OCI-M1 (cell line): ENCODE data around the gene FGFRL1.
"Not testable (repeated sequence)": the region's sequence is repeated elsewhere in the genome, so short reads cannot be mapped to it uniquely, and the experiment has no call there.

Experiments
- DNase-seq: peaks from one replicate; lab custom pipeline; 2025; lab: John Stamatoyannopoulos, UW

FGFRL1 gene

DNA sequence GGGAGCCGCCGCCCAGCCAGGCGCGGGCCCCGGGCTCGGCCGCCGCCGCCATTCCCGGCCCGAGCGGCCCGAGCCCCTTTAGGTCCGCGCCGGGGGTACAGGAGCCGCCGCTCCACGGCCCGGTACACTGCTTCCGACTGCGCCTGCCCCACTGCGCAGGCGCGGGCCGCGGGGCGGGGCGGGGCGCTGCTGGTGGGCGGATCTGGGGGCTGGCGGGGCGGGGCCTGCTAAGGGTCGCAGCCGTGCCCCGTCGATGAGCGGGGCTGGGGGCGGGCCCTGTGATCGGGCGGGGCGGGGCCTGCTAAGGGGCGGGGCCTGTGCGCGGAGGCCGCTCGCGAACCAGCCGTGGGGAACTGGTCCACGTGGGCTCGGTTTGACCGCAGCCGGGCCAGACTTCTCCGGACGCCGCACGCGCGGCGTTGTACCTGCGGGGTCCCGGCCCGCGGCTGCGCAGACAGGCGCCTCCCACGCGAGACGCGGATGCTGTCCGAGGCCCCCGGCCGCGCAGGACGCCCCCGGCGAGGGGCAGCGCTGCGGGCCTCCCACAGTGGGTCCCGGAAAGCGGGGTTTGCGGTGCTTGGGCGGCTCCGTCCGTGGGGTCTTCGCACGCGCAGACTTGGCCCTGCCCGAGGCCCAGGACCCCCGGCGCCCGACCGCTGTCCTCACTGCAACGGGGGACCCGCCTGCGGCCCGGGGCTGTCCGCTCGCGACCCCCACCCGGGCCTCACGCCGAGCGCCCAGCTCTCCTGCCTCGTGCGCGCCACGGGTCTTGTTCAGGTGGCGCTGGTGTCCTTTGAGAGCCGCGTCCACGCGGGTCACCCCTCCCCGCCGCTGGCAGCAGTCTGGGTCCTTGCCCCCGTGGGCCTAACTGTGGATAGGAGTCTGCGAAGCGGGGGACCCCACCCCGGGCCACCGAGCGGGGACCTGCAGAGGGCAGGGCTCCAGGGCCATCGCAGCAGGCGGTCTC is 37.7 kb upstream of the FGFRL1 start, which contains the start of gene DGKQ:
Gene DGKQ, minus strand, starts transcription at position 139 of the 967 bp plus-strand sequence. Its CDS starts 87 bp downstream, at position 52.
- peak; percentile 84 for DNase-seq

GRCh38 chr4:974668-975067 is 36.8 kb upstream of the FGFRL1 start:
- no peak for DNase-seq

- not testable (repeated sequence) for DNase-seq
Observed at GRCh38 chr4:976016-976415, 35.4 kb upstream of the FGFRL1 start.

- peak; percentile 84 for DNase-seq
Observed at GRCh38 chr4:978957-979701, 32.3 kb upstream of the FGFRL1 start.

- no peak for DNase-seq
Observed at GRCh38 chr4:982291-982690, 29.1 kb upstream of the FGFRL1 start.

DNA sequence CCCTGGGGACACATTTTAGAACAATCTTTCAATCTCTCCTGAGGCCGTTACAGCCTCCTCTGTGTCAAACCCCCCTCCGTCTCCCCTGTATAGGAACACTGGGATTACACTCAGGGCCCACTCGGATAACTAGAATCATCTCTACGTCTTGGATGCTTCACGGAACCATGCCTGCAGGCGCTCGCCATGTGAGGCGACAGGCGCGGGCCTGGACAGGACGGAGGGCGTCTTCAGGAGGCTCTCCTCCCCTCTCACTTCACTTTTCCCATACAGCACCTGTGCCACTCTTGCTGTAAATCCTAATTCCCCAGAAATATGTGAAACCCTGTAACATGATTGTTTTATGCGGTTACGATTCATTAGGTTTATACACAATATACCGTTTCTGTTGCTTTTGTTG is 28.6 kb upstream of the FGFRL1 start:
- no peak for DNase-seq

DNA sequence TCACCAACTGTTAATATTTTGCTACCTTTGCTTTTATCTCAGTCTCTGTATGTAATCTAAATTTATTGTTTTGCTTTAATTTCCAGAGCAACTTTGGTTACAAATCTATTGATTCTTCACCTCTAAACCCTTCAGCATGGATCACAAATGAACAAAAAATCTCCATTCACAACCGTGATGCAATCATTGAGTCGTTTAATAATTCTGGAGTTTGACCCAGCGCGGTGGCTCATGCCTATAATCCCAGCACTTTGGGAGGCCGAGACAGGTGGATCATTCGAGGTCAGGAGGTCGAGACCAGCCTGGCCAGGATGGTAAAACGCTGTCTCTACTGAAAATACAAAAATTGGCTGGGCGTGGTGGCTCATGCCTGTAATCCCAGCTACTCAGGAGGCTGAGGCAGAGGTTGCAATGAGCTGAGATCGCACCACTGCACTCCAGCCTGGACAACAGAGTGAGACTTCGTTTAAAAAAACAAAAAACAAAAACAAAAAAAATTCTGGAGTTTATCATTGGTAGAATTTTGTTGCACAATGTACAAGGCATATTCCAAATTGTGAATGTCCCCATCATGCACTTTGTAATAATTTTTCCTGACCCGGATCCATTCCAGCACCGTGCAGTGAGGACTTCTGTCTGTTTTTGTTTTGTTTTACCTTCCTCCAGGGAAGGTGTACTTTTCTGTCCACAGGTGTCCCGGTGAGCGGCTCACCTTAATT is 26.9 kb upstream of the FGFRL1 start:
- no peak for DNase-seq

GRCh38 chr4:985123-985830 is 26.1 kb upstream of the FGFRL1 start:
- peak; percentile 64 for DNase-seq

GRCh38 chr4:986428-986878 is 25.0 kb upstream of the FGFRL1 start:
- DNase-seq, result peak; percentile 70

DNA sequence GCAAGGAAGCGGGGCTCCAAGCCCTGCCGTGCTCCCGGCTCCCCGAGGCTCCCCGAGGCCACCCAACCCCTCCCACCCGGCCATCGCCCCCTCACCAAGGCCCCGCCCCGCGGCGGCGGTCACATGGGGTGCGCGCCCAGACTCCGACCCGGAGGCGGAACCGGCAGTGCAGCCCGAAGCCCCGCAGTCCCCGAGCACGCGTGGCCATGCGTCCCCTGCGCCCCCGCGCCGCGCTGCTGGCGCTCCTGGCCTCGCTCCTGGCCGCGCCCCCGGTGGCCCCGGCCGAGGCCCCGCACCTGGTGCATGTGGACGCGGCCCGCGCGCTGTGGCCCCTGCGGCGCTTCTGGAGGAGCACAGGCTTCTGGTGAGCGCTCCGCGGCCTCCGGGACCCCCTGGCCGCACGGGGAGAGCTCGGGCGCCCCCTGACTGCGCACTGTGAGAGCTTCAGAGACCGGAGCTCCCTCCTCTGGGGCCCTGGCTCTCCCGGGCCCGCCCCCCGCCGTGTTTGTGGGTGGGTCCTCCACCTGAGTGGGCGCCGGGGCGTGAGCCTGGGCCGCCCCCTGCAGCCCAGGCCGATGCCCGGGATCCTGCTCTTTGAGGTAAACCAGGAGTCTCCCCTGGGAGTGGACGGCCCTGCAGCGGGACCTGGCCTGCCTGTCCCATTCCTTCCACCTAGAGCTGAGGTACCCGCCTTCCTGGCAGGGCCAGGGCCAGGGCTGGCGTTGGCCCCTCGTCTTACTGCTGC is 24.4 kb upstream of the FGFRL1 start, which contains the start of gene IDUA:
Gene IDUA, plus strand, starts transcription at position 166 of the 745 bp plus-strand sequence. Its CDS starts 41 bp downstream, at position 207.
- DNase-seq, result peak; percentile 82

- DNase-seq, result no peak
Observed at GRCh38 chr4:987624-988513, 23.6 kb upstream of the FGFRL1 start.

- no peak for DNase-seq
Observed at GRCh38 chr4:988726-989721, 22.4 kb upstream of the FGFRL1 start.

GRCh38 chr4:989722-990471 is 21.5 kb upstream of the FGFRL1 start:
- DNase-seq, result no peak

- DNase-seq, result no peak
Observed at GRCh38 chr4:990746-991367, 20.6 kb upstream of the FGFRL1 start.

GRCh38 chr4:991451-992296 is 19.8 kb upstream of the FGFRL1 start:
- DNase-seq, result no peak
